ENCODE results near the gene GOSR1.
"Not testable (repeated sequence)": the region's sequence is repeated elsewhere in the genome, so short reads cannot be mapped to it uniquely, and the experiment has no call there.

The GOSR1 gene

GRCh38 chr17:30563131-30563904, 86.1 kb downstream of the GOSR1 start:
- DNase-seq (ENCODE audit: low read depth), result not testable (repeated sequence)

- not testable (repeated sequence) for DNase-seq (ENCODE audit: low read depth)
Measured at GRCh38 chr17:30563905-30564390, 86.7 kb downstream of the GOSR1 start.

GRCh38 chr17:30564422-30565072, 87.3 kb downstream of the GOSR1 start:
- not testable (repeated sequence) for DNase-seq (ENCODE audit: low read depth)

GRCh38 chr17:30565073-30565935, 88.1 kb downstream of the GOSR1 start:
- DNase-seq (ENCODE audit: low read depth), result no peak

- not testable (repeated sequence) for DNase-seq (ENCODE audit: low read depth)
Measured at GRCh38 chr17:30566104-30566503, 88.9 kb downstream of the GOSR1 start.

- DNase-seq (ENCODE audit: low read depth), result not testable (repeated sequence)
Measured at GRCh38 chr17:30566516-30567225, 89.5 kb downstream of the GOSR1 start.

GRCh38 chr17:30567231-30568116, 90.3 kb downstream of the GOSR1 start:
- no peak for DNase-seq (ENCODE audit: low read depth)

- DNase-seq (ENCODE audit: low read depth), result no peak
Measured at GRCh38 chr17:30568117-30568430, 90.9 kb downstream of the GOSR1 start.

GRCh38 chr17:30569531-30570175, 92.4 kb downstream of the GOSR1 start:
- DNase-seq (ENCODE audit: low read depth), result not testable (repeated sequence)

GRCh38 chr17:30570191-30570590, 93.0 kb downstream of the GOSR1 start:
- no peak for DNase-seq (ENCODE audit: low read depth)

- DNase-seq (ENCODE audit: low read depth), result no peak
Measured at GRCh38 chr17:30570596-30571265, 93.5 kb downstream of the GOSR1 start.

GRCh38 chr17:30571404-30571803, 94.2 kb downstream of the GOSR1 start:
- DNase-seq (ENCODE audit: low read depth), result not testable (repeated sequence)

GRCh38 chr17:30571921-30572320, 94.7 kb downstream of the GOSR1 start:
- DNase-seq (ENCODE audit: low read depth), result no peak

GRCh38 chr17:30572651-30573554, 95.7 kb downstream of the GOSR1 start:
- not testable (repeated sequence) for DNase-seq (ENCODE audit: low read depth)

- no peak for DNase-seq (ENCODE audit: low read depth)
Measured at GRCh38 chr17:30573603-30574175, 96.5 kb downstream of the GOSR1 start.

GRCh38 chr17:30574309-30574708, 97.1 kb downstream of the GOSR1 start:
- DNase-seq (ENCODE audit: low read depth), result not testable (repeated sequence)

GRCh38 chr17:30574806-30575205, 97.6 kb downstream of the GOSR1 start:
- DNase-seq (ENCODE audit: low read depth), result not testable (repeated sequence)

GRCh38 chr17:30575648-30576325, 98.6 kb downstream of the GOSR1 start:
- not testable (repeated sequence) for DNase-seq (ENCODE audit: low read depth)

All from stimulated activated CD8-positive, alpha-beta memory T cell treated with anti-CD3 and anti-CD28 coated beads, Interleukin-12 subunit alpha, Interleukin-12 subunit beta, amount 100 ng/mL, for 1 hour (primary cell).